ENCODE measurements around the gene ALDOC.
A peak's percentile ranks its signal among the peaks of the same experiment; 100 is the strongest.
"Not testable (repeated sequence)": the region's sequence is repeated elsewhere in the genome, so short reads cannot be mapped to it uniquely, and the experiment has no call there.

The ALDOC gene

GRCh38 chr17:28582513-28582912, 5.8 kb upstream of the ALDOC start:
- DNase-seq (ENCODE audit: low spot score), result no peak

- no peak for DNase-seq (ENCODE audit: low spot score)
Observed at GRCh38 chr17:28580959-28581358, 4.3 kb upstream of the ALDOC start.

GRCh38 chr17:28579526-28579925, 2.8 kb upstream of the ALDOC start:
- peak; percentile 85 for DNase-seq (ENCODE audit: low spot score)

- DNase-seq (ENCODE audit: low spot score), result no peak
Observed at GRCh38 chr17:28578246-28579195, 1.8 kb upstream of the ALDOC start.

- DNase-seq (ENCODE audit: low spot score), result no peak
Observed at GRCh38 chr17:28577466-28577824, 750 bp upstream of the ALDOC start.

GRCh38 chr17:28576016-28576415, 679 bp downstream of the ALDOC start:
- DNase-seq (ENCODE audit: low spot score), result not testable (repeated sequence)

- no peak for DNase-seq (ENCODE audit: low spot score)
Observed at GRCh38 chr17:28575126-28575795, 1.4 kb downstream of the ALDOC start.

GRCh38 chr17:28574526-28574925, 2.2 kb downstream of the ALDOC start:
- DNase-seq (ENCODE audit: low spot score), result no peak

- no peak for DNase-seq (ENCODE audit: low spot score)
Observed at GRCh38 chr17:28573966-28574480, 2.7 kb downstream of the ALDOC start.

GRCh38 chr17:28573521-28573920, 3.2 kb downstream of the ALDOC start:
- DNase-seq (ENCODE audit: low spot score), result no peak

GRCh38 chr17:28573040-28573380, 3.7 kb downstream of the ALDOC start:
- DNase-seq (ENCODE audit: low spot score), result no peak

- DNase-seq (ENCODE audit: low spot score), result no peak
Observed at GRCh38 chr17:28572259-28573039, 4.2 kb downstream of the ALDOC start.

- DNase-seq (ENCODE audit: low spot score), result peak; percentile 96
Observed at GRCh38 chr17:28571361-28572122, 5.2 kb downstream of the ALDOC start, which contains the start of gene PIGS. TSS of gene PIGS (minus strand) at chr17:28571524. CDS start at chr17:28571496, 28 bp downstream.

GRCh38 chr17:28570716-28571360, 5.9 kb downstream of the ALDOC start:
- peak; percentile 46 for DNase-seq (ENCODE audit: low spot score)

GRCh38 chr17:28569446-28569845, 7.2 kb downstream of the ALDOC start:
- no peak for DNase-seq (ENCODE audit: low spot score)

- no peak for DNase-seq (ENCODE audit: low spot score)
Observed at GRCh38 chr17:28567604-28568003, 9.1 kb downstream of the ALDOC start.

- DNase-seq (ENCODE audit: low spot score), result no peak
Observed at GRCh38 chr17:28563475-28563874, 13.2 kb downstream of the ALDOC start.

GRCh38 chr17:28555022-28555421, 21.7 kb downstream of the ALDOC start:
- DNase-seq (ENCODE audit: low spot score), result no peak

GRCh38 chr17:28554565-28554964, 22.1 kb downstream of the ALDOC start:
- DNase-seq (ENCODE audit: low spot score), result no peak

- DNase-seq (ENCODE audit: low spot score), result no peak
Observed at GRCh38 chr17:28553000-28553505, 23.6 kb downstream of the ALDOC start.

Measured in activated CD4-positive, alpha-beta T cell treated with anti-CD3 and anti-CD28 coated beads, Interleukin-2, Interleukin-4, amounts not matched to agents 100 ng/mL and 50 ng/mL, durations not matched to agents 16 hours and 8 hours (primary cell).